K562 (cell line): Measurements from ENCODE around the gene BZW2. TPM values are rescaled to one million over a fixed set of nuclear protein-coding genes. Genes with fewer than 3 reads are reported as not detected.

Experiments
- CREB3L1 ChIP-seq: fragments of 450-650 bp; IDR thresholded peaks from 2 replicates; pipeline ENCODE4 v1.6.1; 2014; ENCODE audit warnings: low read depth, mild to moderate bottlenecking, moderate library complexity, borderline replicate concordance
- E2F8 ChIP-seq: fragments of 450-650 bp; IDR thresholded peaks from 2 replicates; pipeline ENCODE4 v1.7.1; 2018; ENCODE audit warnings: mild to moderate bottlenecking, low read depth; ENCODE audit not compliant: partially characterized antibody
- ESRRA ChIP-seq: fragments of 450-650 bp; IDR thresholded peaks from 2 replicates; pipeline ENCODE4 v1.6.1; 2014; ENCODE audit warnings: low read depth, mild to moderate bottlenecking, moderate library complexity, borderline replicate concordance
- FOXA3 ChIP-seq, 2 experiments: fragments of 450-650 bp in 1 of 2; sonication (generic) in 1 of 2; formaldehyde crosslinking; IDR thresholded peaks in 1 of 2; conservative IDR thresholded peaks in 1 of 2; 2 replicates each; pipeline versions ENCODE4 v1.4.0 to v1.8.0; 2020 to 2022; ENCODE audit warnings: mild to moderate bottlenecking in 2 of 2, missing genetic modification reagents in 1 of 2
- HMBOX1 ChIP-seq: sonication (generic); IDR thresholded peaks from 2 replicates; pipeline ENCODE4 v1.6.1; 2016
- RAD51 ChIP-seq: fragments of 450-650 bp; IDR thresholded peaks from 2 replicates; pipeline ENCODE4 v1.7.1; 2016; ENCODE audit warnings: low read depth, mild to moderate bottlenecking, borderline replicate concordance
- SOX6 ChIP-seq: fragments of 450-650 bp; IDR thresholded peaks from 2 replicates; pipeline ENCODE4 v1.6.1; 2014; ENCODE audit warnings: mild to moderate bottlenecking
- TBL1XR1 ChIP-seq, 2 experiments: IDR thresholded peaks; 2 replicates each; pipeline ENCODE4 v1.6.1; 2012; ENCODE audit warnings: improper control_type of control experiment in 2 of 2, low read length in 2 of 2, mild to moderate bottlenecking in 1 of 2
- polyA plus RNA-seq, 8 experiments: library from polyadenylated mRNA; depleted of rRNA in 4 of 8; stranded (reverse) in 5 of 8; unstranded in 3 of 8; fragments of >200 nt; fragmentation: Nextera tagmentation in 2 of 8; fragmentation: Illumina TruSeq in 1 of 8; extraction: Ambion mirVana in 2 of 8; extraction: Trizol in 1 of 8; gene quantifications; 2 replicates each; pipeline versions ENCODE4 v1.2.1 to v1.2.3, GENCODE V29; 2011 to 2014; ENCODE audit warnings: inconsistent platforms in 1 of 8, missing spikeins in 1 of 8
- total RNA-seq, 7 experiments: library from RNA; depleted of rRNA in 6 of 7; stranded (reverse); fragments of >200 nt in 6 of 7; fragmentation: Illumina TruSeq in 2 of 7; extraction: Trizol in 2 of 7; gene quantifications; 2 replicates each; pipeline versions ENCODE4 v1.2.1 to v1.2.3, GENCODE V29; 2011 to 2021; ENCODE audit warnings: low replicate concordance in 1 of 7
- TF ChIP-seq, protein P1 (sequence below): fragments of 250-450 bp; sonication (Bioruptor Pico); IDR thresholded peaks from 2 replicates; pipeline ENCODE4 v1.4.0; 2020; ENCODE audit warnings: mild to moderate bottlenecking, moderate library complexity, borderline replicate concordance
- TF ChIP-seq, protein P2 (sequence below), 2 experiments: fragments of 450-650 bp; IDR thresholded peaks; 2 replicates each; pipeline ENCODE4 v1.6.1; 2018; ENCODE audit warnings: mild to moderate bottlenecking in 2 of 2, low read depth in 1 of 2; ENCODE audit not compliant: partially characterized antibody in 2 of 2

Gene BZW2
- total and polyA plus RNA-seq, 9 of the 15 experiments (the other 6 are each of a cell fraction or from before 2014, with no cell fraction given), result 140 to 316 (median 173) TPM

GRCh38 chr7:16668049-16668858, 22.3 kb downstream of the BZW2 start (continued):
- TF ChIP-seq E2F8 (no peak), TBL1XR1 (IDR thresholded peaks at IDR 0.05; ENCODE audit: low read length in 2 of 2) (no peak), ESRRA (no peak), SOX6 (peak; percentile 75; the same call in 1 of the 2 replicates), HMBOX1 (no peak; the same call in 1 of the 2 replicates), CREB3L1 (no peak; the same call in 1 of the 2 replicates), RAD51 (no peak), FOXA3 (CRISPR knock-in tag; conservative IDR thresholded peaks at IDR 0.05 in 1 of 2, IDR thresholded peaks at IDR 0.05 in 1 of 2) (no peak)
- TF ChIP-seq, protein P1, sequence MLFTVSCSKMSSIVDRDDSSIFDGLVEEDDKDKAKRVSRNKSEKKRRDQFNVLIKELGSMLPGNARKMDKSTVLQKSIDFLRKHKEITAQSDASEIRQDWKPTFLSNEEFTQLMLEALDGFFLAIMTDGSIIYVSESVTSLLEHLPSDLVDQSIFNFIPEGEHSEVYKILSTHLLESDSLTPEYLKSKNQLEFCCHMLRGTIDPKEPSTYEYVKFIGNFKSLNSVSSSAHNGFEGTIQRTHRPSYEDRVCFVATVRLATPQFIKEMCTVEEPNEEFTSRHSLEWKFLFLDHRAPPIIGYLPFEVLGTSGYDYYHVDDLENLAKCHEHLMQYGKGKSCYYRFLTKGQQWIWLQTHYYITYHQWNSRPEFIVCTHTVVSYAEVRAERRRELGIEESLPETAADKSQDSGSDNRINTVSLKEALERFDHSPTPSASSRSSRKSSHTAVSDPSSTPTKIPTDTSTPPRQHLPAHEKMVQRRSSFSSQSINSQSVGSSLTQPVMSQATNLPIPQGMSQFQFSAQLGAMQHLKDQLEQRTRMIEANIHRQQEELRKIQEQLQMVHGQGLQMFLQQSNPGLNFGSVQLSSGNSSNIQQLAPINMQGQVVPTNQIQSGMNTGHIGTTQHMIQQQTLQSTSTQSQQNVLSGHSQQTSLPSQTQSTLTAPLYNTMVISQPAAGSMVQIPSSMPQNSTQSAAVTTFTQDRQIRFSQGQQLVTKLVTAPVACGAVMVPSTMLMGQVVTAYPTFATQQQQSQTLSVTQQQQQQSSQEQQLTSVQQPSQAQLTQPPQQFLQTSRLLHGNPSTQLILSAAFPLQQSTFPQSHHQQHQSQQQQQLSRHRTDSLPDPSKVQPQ (CRISPR knock-in tag), result no peak
- TF ChIP-seq, protein P2, sequence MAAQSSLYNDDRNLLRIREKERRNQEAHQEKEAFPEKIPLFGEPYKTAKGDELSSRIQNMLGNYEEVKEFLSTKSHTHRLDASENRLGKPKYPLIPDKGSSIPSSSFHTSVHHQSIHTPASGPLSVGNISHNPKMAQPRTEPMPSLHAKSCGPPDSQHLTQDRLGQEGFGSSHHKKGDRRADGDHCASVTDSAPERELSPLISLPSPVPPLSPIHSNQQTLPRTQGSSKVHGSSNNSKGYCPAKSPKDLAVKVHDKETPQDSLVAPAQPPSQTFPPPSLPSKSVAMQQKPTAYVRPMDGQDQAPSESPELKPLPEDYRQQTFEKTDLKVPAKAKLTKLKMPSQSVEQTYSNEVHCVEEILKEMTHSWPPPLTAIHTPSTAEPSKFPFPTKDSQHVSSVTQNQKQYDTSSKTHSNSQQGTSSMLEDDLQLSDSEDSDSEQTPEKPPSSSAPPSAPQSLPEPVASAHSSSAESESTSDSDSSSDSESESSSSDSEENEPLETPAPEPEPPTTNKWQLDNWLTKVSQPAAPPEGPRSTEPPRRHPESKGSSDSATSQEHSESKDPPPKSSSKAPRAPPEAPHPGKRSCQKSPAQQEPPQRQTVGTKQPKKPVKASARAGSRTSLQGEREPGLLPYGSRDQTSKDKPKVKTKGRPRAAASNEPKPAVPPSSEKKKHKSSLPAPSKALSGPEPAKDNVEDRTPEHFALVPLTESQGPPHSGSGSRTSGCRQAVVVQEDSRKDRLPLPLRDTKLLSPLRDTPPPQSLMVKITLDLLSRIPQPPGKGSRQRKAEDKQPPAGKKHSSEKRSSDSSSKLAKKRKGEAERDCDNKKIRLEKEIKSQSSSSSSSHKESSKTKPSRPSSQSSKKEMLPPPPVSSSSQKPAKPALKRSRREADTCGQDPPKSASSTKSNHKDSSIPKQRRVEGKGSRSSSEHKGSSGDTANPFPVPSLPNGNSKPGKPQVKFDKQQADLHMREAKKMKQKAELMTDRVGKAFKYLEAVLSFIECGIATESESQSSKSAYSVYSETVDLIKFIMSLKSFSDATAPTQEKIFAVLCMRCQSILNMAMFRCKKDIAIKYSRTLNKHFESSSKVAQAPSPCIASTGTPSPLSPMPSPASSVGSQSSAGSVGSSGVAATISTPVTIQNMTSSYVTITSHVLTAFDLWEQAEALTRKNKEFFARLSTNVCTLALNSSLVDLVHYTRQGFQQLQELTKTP (IDR thresholded peaks at IDR 0.05; ENCODE audit: low read depth in 1 of 2, partially characterized antibody in 2 of 2), result peak in 1 of 2 experiments; percentile 36
